ENCODE results near the gene ZC3H15.

DNA sequence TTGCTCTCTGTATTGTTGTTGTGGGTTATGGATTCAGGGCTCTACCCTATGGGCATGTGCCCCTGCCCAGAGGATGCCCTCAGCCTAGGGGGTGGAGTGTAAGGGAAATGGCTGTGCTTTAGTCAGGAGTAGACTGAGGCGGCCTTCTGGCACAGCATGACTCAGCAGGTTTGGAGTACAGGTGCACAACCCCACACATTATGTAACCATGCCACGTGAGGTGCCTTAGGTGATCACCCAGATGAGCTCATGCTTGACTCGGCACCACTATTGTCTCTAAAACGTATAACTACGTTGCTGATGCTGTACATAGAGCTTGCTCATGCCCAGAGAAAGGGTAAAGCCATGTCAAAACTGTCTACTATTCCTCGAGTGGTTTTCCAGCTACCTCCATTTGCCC, 48.3 kb upstream of the ZC3H15 start:
- TF ChIP-seq, protein P1, sequence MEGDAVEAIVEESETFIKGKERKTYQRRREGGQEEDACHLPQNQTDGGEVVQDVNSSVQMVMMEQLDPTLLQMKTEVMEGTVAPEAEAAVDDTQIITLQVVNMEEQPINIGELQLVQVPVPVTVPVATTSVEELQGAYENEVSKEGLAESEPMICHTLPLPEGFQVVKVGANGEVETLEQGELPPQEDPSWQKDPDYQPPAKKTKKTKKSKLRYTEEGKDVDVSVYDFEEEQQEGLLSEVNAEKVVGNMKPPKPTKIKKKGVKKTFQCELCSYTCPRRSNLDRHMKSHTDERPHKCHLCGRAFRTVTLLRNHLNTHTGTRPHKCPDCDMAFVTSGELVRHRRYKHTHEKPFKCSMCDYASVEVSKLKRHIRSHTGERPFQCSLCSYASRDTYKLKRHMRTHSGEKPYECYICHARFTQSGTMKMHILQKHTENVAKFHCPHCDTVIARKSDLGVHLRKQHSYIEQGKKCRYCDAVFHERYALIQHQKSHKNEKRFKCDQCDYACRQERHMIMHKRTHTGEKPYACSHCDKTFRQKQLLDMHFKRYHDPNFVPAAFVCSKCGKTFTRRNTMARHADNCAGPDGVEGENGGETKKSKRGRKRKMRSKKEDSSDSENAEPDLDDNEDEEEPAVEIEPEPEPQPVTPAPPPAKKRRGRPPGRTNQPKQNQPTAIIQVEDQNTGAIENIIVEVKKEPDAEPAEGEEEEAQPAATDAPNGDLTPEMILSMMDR (IDR thresholded peaks at IDR 0.05): no peak
- no peak for TF ChIP-seq ZFX (IDR thresholded peaks at IDR 0.05; ENCODE audit: borderline replicate concordance)

Measured in 22Rv1 (cell line).